Spleen (tissue), 7 donors: ENCODE measurements around the gene RTTN.

Source experiments
- POLR2A ChIP-seq, 3 donors: fragments of 450-650 bp; IDR thresholded peaks; one replicate each; pipeline ENCODE4 v1.5.1; 2017; ENCODE audit warnings: antibody characterized with exemption in 3 of 3, mild to moderate bottlenecking in 1 of 3
- POLR2AphosphoS5 ChIP-seq, 3 donors: sonication (generic); formaldehyde crosslinking; IDR thresholded peaks; one replicate each; pipeline ENCODE4 v1.5.1; 2017; ENCODE audit warnings: antibody characterized with exemption in 3 of 3
- TF ChIP-seq, protein P1 (sequence below), 11 experiments: fragments of 200-600 bp in 7 of 11; fragments of 450-650 bp in 4 of 11; sonication (generic) in 4 of 11; IDR thresholded peaks in 8 of 11; conservative IDR thresholded peaks in 3 of 11; 1 replicate in 7 of 11; 2 replicates in 4 of 11; pipeline versions ENCODE4 v1.4.0 to v1.8.0; 2016 to 2021; ENCODE audit warnings: antibody characterized with exemption in 11 of 11, inconsistent platforms in 4 of 11, mild to moderate bottlenecking in 1 of 11
- donor health status: DM: no; HTN: no; CAD: no; lungs with moderate emphysema.
- donor health status: DM: no; HTN: no; CAD: no.
- donor health status: DM: no; HTN: no; CAD: no.

DNA sequence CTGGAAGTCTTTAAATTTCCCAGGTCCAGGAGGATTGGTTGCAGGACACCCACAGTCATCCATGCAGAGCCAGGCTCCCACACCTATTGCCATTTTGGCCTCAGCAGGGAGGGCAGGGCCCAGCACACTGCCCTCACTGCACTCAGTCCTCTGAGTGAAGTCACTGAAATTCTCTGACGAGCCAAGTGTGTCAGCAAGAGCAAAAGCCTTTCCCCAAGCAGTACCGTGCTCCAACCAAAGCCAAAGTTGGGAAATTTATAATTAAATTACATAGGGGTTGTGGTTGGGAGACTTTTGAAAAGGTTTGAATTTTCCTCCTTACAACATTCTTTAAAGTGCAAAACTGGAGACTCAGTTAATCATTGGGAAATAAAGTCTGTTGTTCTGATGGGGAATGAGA, 159.3 kb downstream of the RTTN start:
- TF ChIP-seq, protein P1, sequence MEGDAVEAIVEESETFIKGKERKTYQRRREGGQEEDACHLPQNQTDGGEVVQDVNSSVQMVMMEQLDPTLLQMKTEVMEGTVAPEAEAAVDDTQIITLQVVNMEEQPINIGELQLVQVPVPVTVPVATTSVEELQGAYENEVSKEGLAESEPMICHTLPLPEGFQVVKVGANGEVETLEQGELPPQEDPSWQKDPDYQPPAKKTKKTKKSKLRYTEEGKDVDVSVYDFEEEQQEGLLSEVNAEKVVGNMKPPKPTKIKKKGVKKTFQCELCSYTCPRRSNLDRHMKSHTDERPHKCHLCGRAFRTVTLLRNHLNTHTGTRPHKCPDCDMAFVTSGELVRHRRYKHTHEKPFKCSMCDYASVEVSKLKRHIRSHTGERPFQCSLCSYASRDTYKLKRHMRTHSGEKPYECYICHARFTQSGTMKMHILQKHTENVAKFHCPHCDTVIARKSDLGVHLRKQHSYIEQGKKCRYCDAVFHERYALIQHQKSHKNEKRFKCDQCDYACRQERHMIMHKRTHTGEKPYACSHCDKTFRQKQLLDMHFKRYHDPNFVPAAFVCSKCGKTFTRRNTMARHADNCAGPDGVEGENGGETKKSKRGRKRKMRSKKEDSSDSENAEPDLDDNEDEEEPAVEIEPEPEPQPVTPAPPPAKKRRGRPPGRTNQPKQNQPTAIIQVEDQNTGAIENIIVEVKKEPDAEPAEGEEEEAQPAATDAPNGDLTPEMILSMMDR (IDR thresholded peaks at IDR 0.05 in 8 of 11, conservative IDR thresholded peaks at IDR 0.05 in 3 of 11), result no peak
- no peak for TF ChIP-seq POLR2A (IDR thresholded peaks at IDR 0.05)
- no peak for TF ChIP-seq POLR2AphosphoS5 (IDR thresholded peaks at IDR 0.05)
